HepG2 (cell line): ENCODE results near the gene CLTCL1. TPM values are rescaled to one million over a fixed set of nuclear protein-coding genes. Genes with fewer than 3 reads are reported as not detected.

ENCODE experiments used
- ARID3A ChIP-seq: IDR thresholded peaks from 2 replicates; pipeline ENCODE4 v1.6.1; 2012; ENCODE audit warnings: low read depth, low read length, improper control_type of control experiment
- ARID4A ChIP-seq: sonication (generic); formaldehyde crosslinking; IDR thresholded peaks from 2 replicates; pipeline ENCODE4 v1.5.0; 2020; ENCODE audit warnings: mild to moderate bottlenecking, missing genetic modification reagents, borderline replicate concordance
- GATA4 ChIP-seq: sonication (generic); IDR thresholded peaks from 2 replicates; pipeline ENCODE4 v1.6.1; 2016; ENCODE audit warnings: antibody characterized with exemption, low read depth, borderline replicate concordance
- KDM5A ChIP-seq: fragments of 200-600 bp; sonication (generic); IDR thresholded peaks from 2 replicates; pipeline ENCODE4 v1.7.0; 2018; ENCODE audit warnings: antibody characterized with exemption, mild to moderate bottlenecking, low read length, borderline replicate concordance
- NKX3-1 ChIP-seq: sonication (generic); formaldehyde crosslinking; IDR thresholded peaks from 2 replicates; pipeline ENCODE4 v1.5.0; 2020; ENCODE audit warnings: missing genetic modification reagents
- PBX3 ChIP-seq: sonication (generic); formaldehyde crosslinking; IDR thresholded peaks from 2 replicates; pipeline ENCODE4 v1.8.1; 2023; ENCODE audit warnings: missing genetic modification reagents, inconsistent platforms, borderline replicate concordance
- PPARG ChIP-seq: conservative IDR thresholded peaks from 2 replicates; pipeline ENCODE4 v1.6.1; 2016; ENCODE audit warnings: missing biosample characterization, missing genetic modification reagents
- ZBTB21 ChIP-seq: sonication (generic); formaldehyde crosslinking; IDR thresholded peaks from 2 replicates; pipeline ENCODE4 v1.4.0; 2020; ENCODE audit warnings: missing genetic modification reagents
- ZFP62 ChIP-seq: sonication (generic); formaldehyde crosslinking; IDR thresholded peaks from 2 replicates; pipeline ENCODE4 v1.4.0; 2020; ENCODE audit warnings: missing genetic modification reagents
- ZKSCAN8 ChIP-seq: IDR thresholded peaks from 2 replicates; pipeline ENCODE4 v1.6.1; 2016; ENCODE audit warnings: borderline replicate concordance, missing genetic modification reagents, missing compliant biosample characterization
- ZMYM2 ChIP-seq: sonication (generic); formaldehyde crosslinking; IDR thresholded peaks from 2 replicates; pipeline ENCODE4 v1.8.0; 2022; ENCODE audit warnings: mild to moderate bottlenecking, missing genetic modification reagents
- ZNF124 ChIP-seq: sonication (generic); formaldehyde crosslinking; IDR thresholded peaks from 2 replicates; pipeline ENCODE4 v1.4.0; 2020; ENCODE audit warnings: missing genetic modification reagents
- ZNF138 ChIP-seq: sonication (generic); formaldehyde crosslinking; IDR thresholded peaks from 2 replicates; pipeline ENCODE4 v1.5.0; 2020; ENCODE audit warnings: mild to moderate bottlenecking, low read depth, missing genetic modification reagents
- ZNF224 ChIP-seq: sonication (generic); formaldehyde crosslinking; IDR thresholded peaks from 2 replicates; pipeline ENCODE4 v1.5.0; 2020; ENCODE audit warnings: mild to moderate bottlenecking, missing genetic modification reagents
- ZNF296 ChIP-seq: sonication (generic); formaldehyde crosslinking; conservative IDR thresholded peaks from 2 replicates; pipeline ENCODE4 v1.5.0; 2020; ENCODE audit warnings: mild to moderate bottlenecking, missing genetic modification reagents
- ZNF367 ChIP-seq: sonication (generic); formaldehyde crosslinking; IDR thresholded peaks from 2 replicates; pipeline ENCODE4 v1.4.0; 2020; ENCODE audit warnings: missing genetic modification reagents, borderline replicate concordance
- ZNF414 ChIP-seq: sonication (generic); formaldehyde crosslinking; IDR thresholded peaks from 2 replicates; pipeline ENCODE4 v1.5.0; 2020; ENCODE audit warnings: missing genetic modification reagents
- ZNF552 ChIP-seq: sonication (generic); formaldehyde crosslinking; IDR thresholded peaks from 2 replicates; pipeline ENCODE4 v1.9.0; 2022; ENCODE audit warnings: missing genetic modification reagents, mild to moderate bottlenecking, borderline replicate concordance
- ZNF562 ChIP-seq: sonication (generic); formaldehyde crosslinking; IDR thresholded peaks from 2 replicates; pipeline ENCODE4 v1.8.0; 2022; ENCODE audit warnings: missing genetic modification reagents, borderline replicate concordance
- ZNF816 ChIP-seq: sonication (generic); formaldehyde crosslinking; IDR thresholded peaks from 2 replicates; pipeline ENCODE4 v1.8.0; 2022; ENCODE audit warnings: missing genetic modification reagents, mild to moderate bottlenecking, borderline replicate concordance
- ZNF841 ChIP-seq: sonication (generic); formaldehyde crosslinking; IDR thresholded peaks from 2 replicates; pipeline ENCODE4 v1.8.1; 2023; ENCODE audit warnings: missing genetic modification reagents, borderline replicate concordance
- ZNF879 ChIP-seq: sonication (generic); formaldehyde crosslinking; IDR thresholded peaks from 2 replicates; pipeline ENCODE4 v1.8.1; 2023; ENCODE audit warnings: missing genetic modification reagents
- polyA plus RNA-seq, 8 experiments: library from polyadenylated mRNA; depleted of rRNA in 3 of 8; stranded (reverse) in 7 of 8; unstranded in 1 of 8; fragments of >200 nt; fragmentation: Illumina TruSeq in 4 of 8; extraction: Trizol in 4 of 8; gene quantifications; 2 replicates each; pipeline versions ENCODE4 v1.2.1 to v1.2.3, GENCODE V29; 2011 to 2016; ENCODE audit warnings: low read depth in 4 of 8, missing spikeins in 1 of 8, mixed read lengths in 1 of 8; ENCODE audit not compliant: insufficient read depth in 1 of 8
- total RNA-seq, 5 experiments: library from RNA; depleted of rRNA; stranded (reverse); fragments of >200 nt; fragmentation: Illumina TruSeq; extraction: Trizol; gene quantifications; 2 replicates each; pipeline ENCODE4 v1.2.3, GENCODE V29; 2016; ENCODE audit warnings: low read depth in 1 of 5

CLTCL1 gene
- total and polyA plus RNA-seq, 2 of the 13 experiments (the other 11 are each of a cell fraction or from before 2014, with no cell fraction given), result 8.1 to 10.9 TPM

GRCh38 chr22:19178657-19179496 lies 112.6 kb downstream of the CLTCL1 start, which contains the start of gene SLC25A1 (continued):
- TF ChIP-seq ZNF562 (CRISPR knock-in tag) (no peak), ZNF552 (0 out of 2 replicates have a peak, but pooled peaks have one; percentile 8), ZNF841 (no peak; the same call in 1 of the 2 replicates), ZNF816 (CRISPR knock-in tag) (no peak), NKX3-1 (CRISPR knock-in tag) (peak; percentile 66; the same call in 1 of the 2 replicates), GATA4 (peak; percentile 72; the same call in 1 of the 2 replicates), PBX3 (no peak), ZKSCAN8 (CRISPR knock-in tag) (no peak), ZNF138 (CRISPR knock-in tag) (0 out of 2 replicates have a peak, but pooled peaks have one; percentile 68), ZNF124 (CRISPR knock-in tag) (no peak), KDM5A (0 out of 2 replicates have a peak, but pooled peaks have one; percentile 30), ZNF414 (CRISPR knock-in tag) (no peak), ZNF879 (CRISPR knock-in tag) (no peak), ARID3A (no peak), ZNF224 (CRISPR knock-in tag) (0 out of 2 replicates have a peak, but pooled peaks have one; percentile 56), ZFP62 (CRISPR knock-in tag) (peak; percentile 74; the same call in 1 of the 2 replicates), ZBTB21 (CRISPR knock-in tag) (no peak), ZMYM2 (CRISPR knock-in tag) (no peak), PPARG (CRISPR knock-in tag) (peak; percentile 96), ZNF367 (no peak), ARID4A (CRISPR knock-in tag) (peak; percentile 85; the same call in 1 of the 2 replicates), ZNF296 (CRISPR knock-in tag) (no peak)
